ENCODE measurements around the gene NHEJ1. TPM values are rescaled to one million over a fixed set of nuclear protein-coding genes. Genes with fewer than 3 reads are reported as not detected.

The NHEJ1 gene
- polyA plus RNA-seq, 1 donor (not counting 4 experiments of a cell fraction or from before 2014, with no cell fraction given): 13.1 TPM

DNA sequence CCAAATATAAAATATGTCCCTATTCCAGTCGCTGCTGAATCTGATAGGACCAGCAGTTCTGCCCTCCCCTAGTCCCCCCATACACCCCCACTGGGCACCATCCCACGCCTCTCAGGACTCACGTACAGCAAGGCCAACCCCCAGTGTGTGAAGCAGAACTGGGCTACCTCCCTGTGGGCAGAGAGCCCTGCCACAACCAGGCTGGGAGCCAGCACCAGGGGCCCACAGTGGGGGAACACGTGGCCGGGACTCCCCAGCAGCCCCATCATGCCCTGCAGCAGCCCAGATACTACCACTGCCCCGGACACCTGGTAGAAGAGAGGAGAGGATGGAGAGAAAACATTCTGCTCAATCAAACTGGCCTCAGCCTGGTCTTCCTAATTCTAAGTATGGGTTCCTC, 7.9 kb upstream of the NHEJ1 start:
- peaks cover 5 to 12% of the 10 kb centered on the region in 2 experiments for H3K36me3 ChIP-seq (ENCODE audit: control insufficient read depth in 2 of 2, extremely low read depth in 1 of 2, insufficient read depth in 2 of 2, low read length in 2 of 2)
- H3K9me1 ChIP-seq (ENCODE audit: control insufficient read depth, extremely low read depth, insufficient read depth, low read length): no peaks in the 10 kb centered on the region
- no peaks in the 10 kb centered on the region for H3K4me1 ChIP-seq (ENCODE audit: control insufficient read depth, extremely low read depth, insufficient read depth, low read length)
- FAIRE-seq (no peak), DNase-seq (ENCODE audit: low read depth, low spot score) (no peak)
- TF ChIP-seq, protein P1, sequence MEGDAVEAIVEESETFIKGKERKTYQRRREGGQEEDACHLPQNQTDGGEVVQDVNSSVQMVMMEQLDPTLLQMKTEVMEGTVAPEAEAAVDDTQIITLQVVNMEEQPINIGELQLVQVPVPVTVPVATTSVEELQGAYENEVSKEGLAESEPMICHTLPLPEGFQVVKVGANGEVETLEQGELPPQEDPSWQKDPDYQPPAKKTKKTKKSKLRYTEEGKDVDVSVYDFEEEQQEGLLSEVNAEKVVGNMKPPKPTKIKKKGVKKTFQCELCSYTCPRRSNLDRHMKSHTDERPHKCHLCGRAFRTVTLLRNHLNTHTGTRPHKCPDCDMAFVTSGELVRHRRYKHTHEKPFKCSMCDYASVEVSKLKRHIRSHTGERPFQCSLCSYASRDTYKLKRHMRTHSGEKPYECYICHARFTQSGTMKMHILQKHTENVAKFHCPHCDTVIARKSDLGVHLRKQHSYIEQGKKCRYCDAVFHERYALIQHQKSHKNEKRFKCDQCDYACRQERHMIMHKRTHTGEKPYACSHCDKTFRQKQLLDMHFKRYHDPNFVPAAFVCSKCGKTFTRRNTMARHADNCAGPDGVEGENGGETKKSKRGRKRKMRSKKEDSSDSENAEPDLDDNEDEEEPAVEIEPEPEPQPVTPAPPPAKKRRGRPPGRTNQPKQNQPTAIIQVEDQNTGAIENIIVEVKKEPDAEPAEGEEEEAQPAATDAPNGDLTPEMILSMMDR (optimal IDR thresholded peaks at IDR 0.05 in 1 of 3, IDR thresholded peaks at IDR 0.05 in 1 of 3, conservative IDR thresholded peaks at IDR 0.05 in 1 of 3; ENCODE audit: extremely low read depth in 1 of 3, insufficient read depth in 2 of 3, low read length in 3 of 3): no peak
- TF ChIP-seq EZH2 (IDR thresholded peaks at IDR 0.05; ENCODE audit: low read length): no peak
- H3K27ac ChIP-seq (ENCODE audit: control insufficient read depth, insufficient read depth, low read length): no peak overlapping the region
- H3K9ac ChIP-seq (ENCODE audit: control insufficient read depth, extremely low read depth, insufficient read depth, low read length): no peak overlapping the region
- no peak overlapping the region for H3K4me3 ChIP-seq (ENCODE audit: control insufficient read depth in 2 of 3, extremely low read depth in 1 of 3, insufficient read depth in 2 of 3, low read depth in 1 of 3, low read length in 3 of 3)
- H3K4me2 ChIP-seq (ENCODE audit: control insufficient read depth, extremely low read depth, insufficient read depth, low read depth, low read length): no peak overlapping the region
- dilution Hi-C loops (cut with MboI; ENCODE audit: extremely low pct_ligation_motif_present, low sequenced_read_pairs): no loop called here
- H3K27me3 ChIP-seq (ENCODE audit: control insufficient read depth, extremely low read depth, insufficient read depth, low read length): no peaks in the 10 kb centered on the region
- no peaks in the 10 kb centered on the region for H3K9me3 ChIP-seq (ENCODE audit: control insufficient read depth, low read depth, low read length)
- no peaks in the 10 kb centered on the region for H3K79me2 ChIP-seq (ENCODE audit: control insufficient read depth, insufficient read depth, low read length)
- H2AFZ ChIP-seq (ENCODE audit: control insufficient read depth, low read length): no peak overlapping the region
- no peaks in the 10 kb centered on the region for H4K20me1 ChIP-seq (ENCODE audit: control insufficient read depth, extremely low read depth, insufficient read depth, low read length)

DNA sequence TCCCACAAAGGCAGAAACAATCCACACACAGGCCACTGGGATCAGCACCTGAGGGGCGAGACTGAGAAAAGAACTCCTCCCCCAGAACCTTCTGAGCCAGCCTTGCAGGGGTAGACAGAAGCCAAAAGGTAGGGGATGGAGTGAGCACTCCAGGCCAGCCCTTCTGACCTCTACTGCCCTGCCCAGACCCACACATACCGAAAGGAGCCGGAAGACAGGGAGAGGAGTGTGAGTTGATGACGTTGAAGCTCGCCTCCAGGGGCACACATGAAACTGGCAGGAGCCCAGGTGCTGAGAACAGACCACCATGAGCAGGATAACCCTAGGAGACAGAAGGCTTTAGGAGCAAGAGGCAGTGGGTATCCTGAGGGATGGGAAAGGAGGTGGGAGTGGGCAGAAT, 7.4 kb upstream of the NHEJ1 start:
- Histone ChIP-seq H3K36me3 (ENCODE audit: control insufficient read depth in 2 of 2, extremely low read depth in 1 of 2, insufficient read depth in 2 of 2, low read length in 2 of 2) (peaks cover 5 to 8% of the 10 kb centered on the region in 2 experiments), H3K79me2 (ENCODE audit: control insufficient read depth, insufficient read depth, low read length) (no peaks in the 10 kb centered on the region), H3K9me1 (ENCODE audit: control insufficient read depth, extremely low read depth, insufficient read depth, low read length) (no peaks in the 10 kb centered on the region), H3K27ac (ENCODE audit: control insufficient read depth, insufficient read depth, low read length) (no peak overlapping the region), H3K27me3 (ENCODE audit: control insufficient read depth, extremely low read depth, insufficient read depth, low read length) (no peaks in the 10 kb centered on the region), H3K9ac (ENCODE audit: control insufficient read depth, extremely low read depth, insufficient read depth, low read length) (no peak overlapping the region), H4K20me1 (ENCODE audit: control insufficient read depth, extremely low read depth, insufficient read depth, low read length) (no peaks in the 10 kb centered on the region), H3K4me2 (ENCODE audit: control insufficient read depth, extremely low read depth, insufficient read depth, low read depth, low read length) (no peak overlapping the region), H2AFZ (ENCODE audit: control insufficient read depth, low read length) (no peak overlapping the region), H3K9me3 (ENCODE audit: control insufficient read depth, low read depth, low read length) (no peaks in the 10 kb centered on the region), H3K4me3 (ENCODE audit: control insufficient read depth in 2 of 3, extremely low read depth in 1 of 3, insufficient read depth in 2 of 3, low read depth in 1 of 3, low read length in 3 of 3) (no peak overlapping the region), H3K4me1 (ENCODE audit: control insufficient read depth, extremely low read depth, insufficient read depth, low read length) (no peaks in the 10 kb centered on the region)
- TF ChIP-seq EZH2 (IDR thresholded peaks at IDR 0.05; ENCODE audit: low read length): no peak
- TF ChIP-seq, protein P1 (optimal IDR thresholded peaks at IDR 0.05 in 1 of 3, IDR thresholded peaks at IDR 0.05 in 1 of 3, conservative IDR thresholded peaks at IDR 0.05 in 1 of 3; ENCODE audit: extremely low read depth in 1 of 3, insufficient read depth in 2 of 3, low read length in 3 of 3): no peak
- FAIRE-seq (no peak), DNase-seq (ENCODE audit: low read depth, low spot score) (no peak)
- dilution Hi-C loops (cut with MboI; ENCODE audit: extremely low pct_ligation_motif_present, low sequenced_read_pairs): no loop called here
